ENCODE results near the gene GRID1.

Gene GRID1

GRCh38 chr10:86366033-86366901, at the start of gene GRID1:
Gene GRID1 (minus strand): TSS chr10:86366795.
- no peak for DNase-seq (ENCODE audit: low read depth in 3 of 3, low spot score in 1 of 3)

GRCh38 chr10:86415583-86415982, 49.0 kb upstream of the GRID1 start:
- DNase-seq (ENCODE audit: low read depth in 3 of 3, low spot score in 1 of 3): no peak

- no peak for DNase-seq (ENCODE audit: low read depth in 3 of 3, low spot score in 1 of 3)
These were observed 48.5 kb upstream of the GRID1 start for GRCh38 chr10:86415116-86415515.

GRCh38 chr10:86413046-86413728, 46.6 kb upstream of the GRID1 start:
- DNase-seq (ENCODE audit: low read depth in 3 of 3, low spot score in 1 of 3): no peak

GRCh38 chr10:86411852-86412560, 45.4 kb upstream of the GRID1 start:
- DNase-seq (ENCODE audit: low read depth in 3 of 3, low spot score in 1 of 3): no peak

- DNase-seq (ENCODE audit: low read depth in 3 of 3, low spot score in 1 of 3): no peak
These were observed 44.8 kb upstream of the GRID1 start for GRCh38 chr10:86411281-86411841.

GRCh38 chr10:86410542-86411124, 44.0 kb upstream of the GRID1 start:
- DNase-seq (ENCODE audit: low read depth in 3 of 3, low spot score in 1 of 3): no peak

- DNase-seq (ENCODE audit: low read depth in 3 of 3, low spot score in 1 of 3): no peak
These were observed 42.6 kb upstream of the GRID1 start for GRCh38 chr10:86409183-86409582.

- DNase-seq (ENCODE audit: low read depth in 3 of 3, low spot score in 1 of 3): no peak
These were observed 36.7 kb upstream of the GRID1 start for GRCh38 chr10:86403183-86403797.

GRCh38 chr10:86402283-86402941, 35.8 kb upstream of the GRID1 start:
- no peak for DNase-seq (ENCODE audit: low read depth in 3 of 3, low spot score in 1 of 3)

GRCh38 chr10:86401588-86402282, 35.1 kb upstream of the GRID1 start:
- no peak for DNase-seq (ENCODE audit: low read depth in 3 of 3, low spot score in 1 of 3)

- DNase-seq (ENCODE audit: low read depth in 3 of 3, low spot score in 1 of 3): peak in 2 of 3 donors; percentile 45 to 62
These were observed 34.4 kb upstream of the GRID1 start for GRCh38 chr10:86400705-86401587.

- DNase-seq (ENCODE audit: low read depth in 3 of 3, low spot score in 1 of 3): peak; percentile 74 to 95 (median 83)
These were observed 33.5 kb upstream of the GRID1 start for GRCh38 chr10:86399879-86400704.

GRCh38 chr10:86399514-86399878, 32.9 kb upstream of the GRID1 start:
- DNase-seq (ENCODE audit: low read depth in 3 of 3, low spot score in 1 of 3): no peak

- no peak for DNase-seq (ENCODE audit: low read depth in 3 of 3, low spot score in 1 of 3)
These were observed 30.5 kb upstream of the GRID1 start for GRCh38 chr10:86397120-86397519.

- no peak for DNase-seq (ENCODE audit: low read depth in 3 of 3, low spot score in 1 of 3)
These were observed 27.4 kb upstream of the GRID1 start for GRCh38 chr10:86393862-86394455.

GRCh38 chr10:86393362-86393761, 26.8 kb upstream of the GRID1 start:
- no peak for DNase-seq (ENCODE audit: low read depth in 3 of 3, low spot score in 1 of 3)

Measured in stimulated activated CD4-positive, alpha-beta T cell treated with anti-CD3 and anti-CD28 coated beads, TNF-alpha, amount 100 ng/mL, for 1 hour (primary cell).